Measurements from ENCODE around the gene DUS4L. TPM values are rescaled to one million over a fixed set of nuclear protein-coding genes. Genes with fewer than 3 reads are reported as not detected.
"Not testable (repeated sequence)": the region's sequence is repeated elsewhere in the genome, so short reads cannot be mapped to it uniquely, and the experiment has no call there.

Gene DUS4L
- total RNA-seq, 1 experiment from 2014 or later: 16.3 TPM

DNA sequence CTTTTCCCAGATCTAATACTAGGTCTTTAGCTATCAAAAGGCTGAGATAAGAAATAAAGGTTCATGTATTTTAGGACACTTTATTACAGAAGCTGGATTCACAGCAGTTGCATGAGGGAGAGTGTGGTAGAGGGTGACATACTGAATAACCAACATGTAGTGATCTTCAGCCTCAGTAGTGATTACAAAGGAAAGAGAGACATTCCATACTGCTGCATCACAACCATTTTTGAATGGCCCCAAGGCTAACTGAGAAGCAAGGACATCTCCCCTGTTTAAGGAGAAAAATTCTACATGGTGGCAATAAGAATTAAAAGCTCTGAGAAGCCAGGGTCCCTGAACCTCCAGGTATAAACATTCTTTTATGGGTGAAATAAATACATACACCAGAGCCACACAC, 35.3 kb upstream of the DUS4L start:
- BruUV-seq (replicated peaks): no TSS peak
- intact Hi-C loops (cut with micrococcal nuclease): no loop called here
- DNase-seq (ENCODE audit: unreplicated experiment): peak; percentile 8
- CTCF ChIA-PET: no interaction called here
- no peaks in the 10 kb centered on the region for H3K4me1 Mint-ChIP-seq (ENCODE audit: insufficient read depth, unreplicated experiment)
- no peaks in the 10 kb centered on the region for H3K27me3 Mint-ChIP-seq (ENCODE audit: insufficient read depth, unreplicated experiment)
- no peak overlapping the region for H3K27ac Mint-ChIP-seq (ENCODE audit: low read depth, unreplicated experiment)
- POLR2A ChIA-PET: no interaction called here
- H3K4me3 Mint-ChIP-seq (ENCODE audit: unreplicated experiment): no peak overlapping the region
- TF ChIP-seq, protein P1, sequence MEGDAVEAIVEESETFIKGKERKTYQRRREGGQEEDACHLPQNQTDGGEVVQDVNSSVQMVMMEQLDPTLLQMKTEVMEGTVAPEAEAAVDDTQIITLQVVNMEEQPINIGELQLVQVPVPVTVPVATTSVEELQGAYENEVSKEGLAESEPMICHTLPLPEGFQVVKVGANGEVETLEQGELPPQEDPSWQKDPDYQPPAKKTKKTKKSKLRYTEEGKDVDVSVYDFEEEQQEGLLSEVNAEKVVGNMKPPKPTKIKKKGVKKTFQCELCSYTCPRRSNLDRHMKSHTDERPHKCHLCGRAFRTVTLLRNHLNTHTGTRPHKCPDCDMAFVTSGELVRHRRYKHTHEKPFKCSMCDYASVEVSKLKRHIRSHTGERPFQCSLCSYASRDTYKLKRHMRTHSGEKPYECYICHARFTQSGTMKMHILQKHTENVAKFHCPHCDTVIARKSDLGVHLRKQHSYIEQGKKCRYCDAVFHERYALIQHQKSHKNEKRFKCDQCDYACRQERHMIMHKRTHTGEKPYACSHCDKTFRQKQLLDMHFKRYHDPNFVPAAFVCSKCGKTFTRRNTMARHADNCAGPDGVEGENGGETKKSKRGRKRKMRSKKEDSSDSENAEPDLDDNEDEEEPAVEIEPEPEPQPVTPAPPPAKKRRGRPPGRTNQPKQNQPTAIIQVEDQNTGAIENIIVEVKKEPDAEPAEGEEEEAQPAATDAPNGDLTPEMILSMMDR (IDR thresholded peaks at IDR 0.05; ENCODE audit: unreplicated experiment): no peak
- peaks cover 7% of the 10 kb centered on the region for H3K36me3 Mint-ChIP-seq (ENCODE audit: insufficient read depth, unreplicated experiment)
- H3K9me3 Mint-ChIP-seq (ENCODE audit: unreplicated experiment): no peaks in the 10 kb centered on the region

DNA sequence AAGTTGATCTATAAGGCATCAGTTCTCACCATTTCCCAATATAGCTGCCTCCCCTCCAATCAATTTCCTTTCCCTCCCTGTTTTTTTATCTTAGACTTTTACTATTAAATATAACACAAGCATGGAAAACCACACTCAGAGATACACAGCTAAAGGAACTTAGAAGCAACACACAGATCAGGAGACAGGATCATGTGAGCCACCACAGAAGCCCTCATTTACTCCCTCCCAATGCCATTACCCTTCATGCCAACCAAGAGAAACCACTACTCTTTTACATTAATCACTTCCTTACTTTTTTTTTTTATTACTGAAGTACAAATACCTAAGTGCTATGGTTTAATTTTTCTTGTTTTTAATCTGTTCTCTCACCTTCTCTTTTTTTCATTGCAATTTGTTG, 33.0 kb upstream of the DUS4L start:
- no peaks in the 10 kb centered on the region for H3K4me1 Mint-ChIP-seq (ENCODE audit: insufficient read depth, unreplicated experiment)
- TF ChIP-seq, protein P1 (IDR thresholded peaks at IDR 0.05; ENCODE audit: unreplicated experiment): no peak
- intact Hi-C loops (cut with micrococcal nuclease): no loop called here
- CTCF ChIA-PET: no interaction called here
- H3K36me3 Mint-ChIP-seq (ENCODE audit: insufficient read depth, unreplicated experiment): peaks cover 16% of the 10 kb centered on the region
- no peak overlapping the region for H3K4me3 Mint-ChIP-seq (ENCODE audit: unreplicated experiment)
- H3K27me3 Mint-ChIP-seq (ENCODE audit: insufficient read depth, unreplicated experiment): no peaks in the 10 kb centered on the region
- POLR2A ChIA-PET: no interaction called here
- H3K9me3 Mint-ChIP-seq (ENCODE audit: unreplicated experiment): peaks cover 9% of the 10 kb centered on the region
- DNase-seq (ENCODE audit: unreplicated experiment): no peak
- no TSS peak for BruUV-seq (replicated peaks)
- H3K27ac Mint-ChIP-seq (ENCODE audit: low read depth, unreplicated experiment): no peak overlapping the region

DNA sequence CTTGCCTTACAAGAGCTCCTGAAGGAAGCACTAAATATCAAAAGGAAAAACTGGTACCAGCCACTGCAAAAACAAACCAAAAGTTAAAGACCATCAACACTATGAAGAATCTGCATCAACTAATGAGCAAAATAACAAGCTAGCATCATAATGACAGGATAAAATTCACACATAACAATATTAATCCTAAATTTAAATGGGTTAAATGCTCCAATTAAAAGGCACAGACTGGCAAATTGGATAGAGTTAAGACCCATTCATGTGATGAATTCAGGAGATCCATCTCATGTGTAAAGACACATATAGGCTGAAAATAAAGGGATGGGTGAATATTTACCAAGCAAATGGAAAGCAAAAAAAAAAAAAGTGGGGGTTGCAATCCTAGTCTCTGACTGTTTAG, 29.6 kb upstream of the DUS4L start:
- intact Hi-C loops (cut with micrococcal nuclease): no loop called here
- Mint-ChIP-seq H3K27ac (ENCODE audit: low read depth, unreplicated experiment) (no peak overlapping the region), H3K4me1 (ENCODE audit: insufficient read depth, unreplicated experiment) (no peaks in the 10 kb centered on the region), H3K27me3 (ENCODE audit: insufficient read depth, unreplicated experiment) (no peaks in the 10 kb centered on the region), H3K4me3 (ENCODE audit: unreplicated experiment) (no peak overlapping the region), H3K9me3 (ENCODE audit: unreplicated experiment) (peaks cover 9% of the 10 kb centered on the region), H3K36me3 (ENCODE audit: insufficient read depth, unreplicated experiment) (peaks cover 32% of the 10 kb centered on the region)
- ChIA-PET POLR2A (no interaction called here), CTCF (interaction anchor here (0.6 to 0.7 kb wide), 2 partner anchors 53 to 192 kb away, joined by 3 to 4 read pairs; no protein-coding TSS in a partner anchor)
- no TSS peak for BruUV-seq (replicated peaks)
- TF ChIP-seq, protein P1 (IDR thresholded peaks at IDR 0.05; ENCODE audit: unreplicated experiment): no peak
- no peak for DNase-seq (ENCODE audit: unreplicated experiment)

DNA sequence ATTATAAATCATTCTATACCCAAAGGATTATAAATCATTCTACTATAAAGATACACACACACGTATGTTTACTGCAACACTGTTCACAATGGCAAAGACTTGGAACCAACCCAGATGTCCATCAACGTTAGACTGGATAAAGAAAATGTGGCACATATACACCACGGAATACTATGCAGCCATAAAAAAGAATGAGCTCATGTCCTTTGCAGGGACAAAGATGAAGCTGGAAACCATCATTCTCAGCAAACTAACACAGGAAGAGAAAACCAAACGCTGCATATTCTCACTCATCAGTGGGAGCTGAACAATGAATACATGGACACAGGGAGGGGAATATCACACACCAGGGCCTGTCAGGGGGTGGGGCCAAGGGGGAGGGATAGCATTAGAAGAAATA, 26.5 kb upstream of the DUS4L start:
- CTCF ChIA-PET; intact Hi-C loops (cut with micrococcal nuclease); POLR2A ChIA-PET; H3K9me3 Mint-ChIP-seq (ENCODE audit: unreplicated experiment); H3K4me1 Mint-ChIP-seq (ENCODE audit: insufficient read depth, unreplicated experiment); BruUV-seq (replicated peaks); H3K27ac Mint-ChIP-seq (ENCODE audit: low read depth, unreplicated experiment); DNase-seq (ENCODE audit: unreplicated experiment); H3K4me3 Mint-ChIP-seq (ENCODE audit: unreplicated experiment); H3K27me3 Mint-ChIP-seq (ENCODE audit: insufficient read depth, unreplicated experiment): not testable (repeated sequence)
- peaks cover 32% of the 10 kb centered on the region for H3K36me3 Mint-ChIP-seq (ENCODE audit: insufficient read depth, unreplicated experiment)

DNA sequence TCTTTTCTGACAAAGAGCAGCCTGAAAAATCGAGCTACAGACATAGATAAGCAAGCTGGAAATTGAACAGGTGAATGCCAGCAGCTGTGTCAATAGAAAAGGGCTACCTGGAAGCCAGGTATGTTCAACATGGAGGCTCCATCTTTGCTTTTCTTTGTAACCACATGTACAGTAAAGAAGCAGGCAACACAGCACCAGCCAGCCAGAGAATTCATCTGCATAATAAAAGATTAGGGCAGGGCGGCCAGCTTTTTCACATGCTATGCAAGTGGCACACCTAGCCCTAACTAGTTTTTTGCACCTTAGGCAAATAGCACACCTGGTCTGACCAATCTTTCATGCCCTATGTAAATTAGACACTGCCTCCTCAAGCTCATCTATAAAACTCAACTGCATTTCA, 25.8 kb upstream of the DUS4L start:
- H3K4me3 Mint-ChIP-seq (ENCODE audit: unreplicated experiment): no peak overlapping the region
- H3K9me3 Mint-ChIP-seq (ENCODE audit: unreplicated experiment): peaks cover 9% of the 10 kb centered on the region
- intact Hi-C loops (cut with micrococcal nuclease): no loop called here
- BruUV-seq (replicated peaks): no TSS peak
- H3K4me1 Mint-ChIP-seq (ENCODE audit: insufficient read depth, unreplicated experiment): peaks cover 6% of the 10 kb centered on the region
- ChIA-PET CTCF (no interaction called here), POLR2A (no interaction called here)
- H3K27me3 Mint-ChIP-seq (ENCODE audit: insufficient read depth, unreplicated experiment): no peaks in the 10 kb centered on the region
- no peak for DNase-seq (ENCODE audit: unreplicated experiment)
- TF ChIP-seq, protein P1 (IDR thresholded peaks at IDR 0.05; ENCODE audit: unreplicated experiment): no peak
- H3K36me3 Mint-ChIP-seq (ENCODE audit: insufficient read depth, unreplicated experiment): peaks cover 32% of the 10 kb centered on the region
- H3K27ac Mint-ChIP-seq (ENCODE audit: low read depth, unreplicated experiment): no peak overlapping the region

Data from MCF 10A (cell line).